Measurements from ENCODE around the gene DNAH17.

The DNAH17 gene

GRCh38 chr17:78419970-78420815 is 157.0 kb downstream of the DNAH17 start:
- ChIA-PET POLR2A (ENCODE audit: low non-redundant PET) (no interaction called here), CTCF (interaction anchor here (0.6 to 5.5 kb wide), 4 partner anchors 37 to 59 kb away, joined by 4 to 78 read pairs (median 7); partner anchors contain the start of gene SOCS3)
- peak overlapping the region; percentile 1; the same call in 1 of the 2 replicates for H3K27ac ChIP-seq

GRCh38 chr17:78418326-78419026 is 158.7 kb downstream of the DNAH17 start:
- no peak overlapping the region for H3K27ac ChIP-seq
- ChIA-PET POLR2A (ENCODE audit: low non-redundant PET) (no interaction called here), CTCF (interaction anchor here (0.7 to 2.1 kb wide), 4 partner anchors 10 to 169 kb away, joined by 3 to 9 read pairs (median 4); no protein-coding TSS in a partner anchor)
- no peak for TF ChIP-seq CTCF (conservative IDR thresholded peaks at IDR 0.05; ENCODE audit: low read depth)
- DNase-seq (ENCODE audit: low spot score), result no peak

More at GRCh38 chr17:78419970-78420815, 157.0 kb downstream of the DNAH17 start:
- DNase-seq (ENCODE audit: low spot score), result no peak
- no peak for TF ChIP-seq CTCF (conservative IDR thresholded peaks at IDR 0.05; ENCODE audit: low read depth)

GRCh38 chr17:78417531-78417909 is 159.7 kb downstream of the DNAH17 start:
- CTCF ChIA-PET, result interaction anchor here (0.7 to 1.2 kb wide), 4 partner anchors 16 to 399 kb away, joined by 3 to 4 read pairs (median 3); no protein-coding TSS in a partner anchor
- peak overlapping the region; percentile 10 for H3K27ac ChIP-seq
- TF ChIP-seq CTCF (conservative IDR thresholded peaks at IDR 0.05; ENCODE audit: low read depth), result no peak
- POLR2A ChIA-PET (ENCODE audit: low non-redundant PET), result no interaction called here
- DNase-seq (ENCODE audit: low spot score), result no peak

GRCh38 chr17:78416791-78417530 is 160.2 kb downstream of the DNAH17 start:
- peak overlapping the region; percentile 16 for H3K27ac ChIP-seq
- CTCF ChIA-PET, result interaction anchor here (1.1 to 1.2 kb wide), 2 partner anchors 56 to 398 kb away, joined by 3 read pairs; no protein-coding TSS in a partner anchor

GRCh38 chr17:78415821-78416711 is 161.1 kb downstream of the DNAH17 start:
- TF ChIP-seq CTCF (conservative IDR thresholded peaks at IDR 0.05; ENCODE audit: low read depth), result no peak
- CTCF ChIA-PET, result interaction anchor here (1.2 kb wide), 1 partner anchor 55 kb away, joined by 3 read pairs; no protein-coding TSS in a partner anchor
- no peak for DNase-seq (ENCODE audit: low spot score)

More at GRCh38 chr17:78416791-78417530, 160.2 kb downstream of the DNAH17 start:
- no peak for DNase-seq (ENCODE audit: low spot score)
- no peak for TF ChIP-seq CTCF (conservative IDR thresholded peaks at IDR 0.05; ENCODE audit: low read depth)
- POLR2A ChIA-PET (ENCODE audit: low non-redundant PET), result no interaction called here

More at GRCh38 chr17:78415821-78416711, 161.1 kb downstream of the DNAH17 start:
- POLR2A ChIA-PET (ENCODE audit: low non-redundant PET), result no interaction called here
- H3K27ac ChIP-seq, result peak overlapping the region; percentile 16
